ENCODE data around the gene PKP3.

DNA sequence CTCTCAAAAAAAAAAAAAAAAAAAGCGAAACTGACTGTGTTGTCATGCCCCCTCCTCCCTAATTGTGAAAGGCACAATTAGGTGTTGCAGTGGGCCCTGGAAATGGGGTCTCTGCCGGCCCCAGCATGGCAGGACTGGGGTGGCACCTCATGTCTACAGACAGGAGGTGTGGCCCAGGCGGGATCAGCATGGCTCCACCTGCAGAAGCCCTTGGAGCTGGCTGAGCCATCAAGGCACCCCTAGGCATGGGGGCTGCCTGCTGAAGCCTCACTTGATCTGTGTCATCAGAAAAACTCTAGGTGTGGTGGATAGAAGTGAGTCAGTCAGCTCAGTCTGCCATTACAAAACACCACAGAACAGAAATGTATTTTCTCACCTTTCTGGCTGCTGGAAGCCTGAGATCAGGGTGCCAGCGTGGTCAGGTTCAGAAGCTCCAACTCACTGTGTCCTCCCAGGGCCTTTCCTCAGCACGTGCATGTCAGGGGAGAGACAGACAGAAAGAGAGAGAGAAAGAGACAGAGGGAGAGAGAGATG, 34.8 kb upstream of the PKP3 start:
- TF ChIP-seq, protein P1, sequence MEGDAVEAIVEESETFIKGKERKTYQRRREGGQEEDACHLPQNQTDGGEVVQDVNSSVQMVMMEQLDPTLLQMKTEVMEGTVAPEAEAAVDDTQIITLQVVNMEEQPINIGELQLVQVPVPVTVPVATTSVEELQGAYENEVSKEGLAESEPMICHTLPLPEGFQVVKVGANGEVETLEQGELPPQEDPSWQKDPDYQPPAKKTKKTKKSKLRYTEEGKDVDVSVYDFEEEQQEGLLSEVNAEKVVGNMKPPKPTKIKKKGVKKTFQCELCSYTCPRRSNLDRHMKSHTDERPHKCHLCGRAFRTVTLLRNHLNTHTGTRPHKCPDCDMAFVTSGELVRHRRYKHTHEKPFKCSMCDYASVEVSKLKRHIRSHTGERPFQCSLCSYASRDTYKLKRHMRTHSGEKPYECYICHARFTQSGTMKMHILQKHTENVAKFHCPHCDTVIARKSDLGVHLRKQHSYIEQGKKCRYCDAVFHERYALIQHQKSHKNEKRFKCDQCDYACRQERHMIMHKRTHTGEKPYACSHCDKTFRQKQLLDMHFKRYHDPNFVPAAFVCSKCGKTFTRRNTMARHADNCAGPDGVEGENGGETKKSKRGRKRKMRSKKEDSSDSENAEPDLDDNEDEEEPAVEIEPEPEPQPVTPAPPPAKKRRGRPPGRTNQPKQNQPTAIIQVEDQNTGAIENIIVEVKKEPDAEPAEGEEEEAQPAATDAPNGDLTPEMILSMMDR (IDR thresholded peaks at IDR 0.05) = no peak
- TF ChIP-seq ZFX (IDR thresholded peaks at IDR 0.05; ENCODE audit: borderline replicate concordance) = no peak
